Aorta (tissue), 5 donors: Measurements from ENCODE around the gene ARHGAP20. TPM values are rescaled to one million over a fixed set of nuclear protein-coding genes. Genes with fewer than 3 reads are reported as not detected.

Experiments
- ATAC-seq: fragments of 200-7000 bp; cut with Tn5 transposase; one replicate; pipeline ENCODE4 v1.9.1; 2022; ENCODE audit warnings: moderate library complexity; ENCODE audit not compliant: low FRiP score
- DNase-seq, 2 donors: peaks; one replicate each; pipeline ENCODE4 v3.0.0-alpha.2; 2020
- H3K27ac ChIP-seq, 2 donors: one replicate each; pipeline ENCODE4 v1.5.1; 2013; ENCODE audit warnings: low read length in 2 of 2, mild to moderate bottlenecking in 2 of 2, moderate library complexity in 2 of 2, control low read depth in 1 of 2, inconsistent platforms in 1 of 2, low read depth in 1 of 2
- H3K27me3 ChIP-seq, 2 donors: one replicate each; pipeline ENCODE4 v1.6.1; 2013; ENCODE audit warnings: control low read depth in 1 of 2, low read length in 1 of 2, mild to moderate bottlenecking in 1 of 2, moderate library complexity in 1 of 2; ENCODE audit not compliant: insufficient read depth in 2 of 2, control insufficient read depth in 1 of 2
- H3K36me3 ChIP-seq, 2 donors: one replicate each; pipeline ENCODE4 v1.6.1; 2013; ENCODE audit warnings: control low read depth in 1 of 2, low read length in 1 of 2, mild to moderate bottlenecking in 1 of 2; ENCODE audit not compliant: insufficient read depth in 2 of 2, control insufficient read depth in 1 of 2
- H3K4me1 ChIP-seq, 2 donors: one replicate each; pipeline ENCODE4 v1.6.1; 2013; ENCODE audit warnings: low read length in 2 of 2, control low read depth in 1 of 2, mild to moderate bottlenecking in 1 of 2, moderate library complexity in 1 of 2; ENCODE audit not compliant: insufficient read depth in 2 of 2, control insufficient read depth in 1 of 2
- H3K4me3 ChIP-seq, 2 donors: one replicate each; pipeline ENCODE4 v1.5.1; 2013; ENCODE audit warnings: low read length in 2 of 2, control low read depth in 1 of 2, mild to moderate bottlenecking in 1 of 2
- H3K9me3 ChIP-seq: one replicate; pipeline ENCODE4 v1.6.1; 2013; ENCODE audit warnings: mild to moderate bottlenecking, low read length; ENCODE audit not compliant: control insufficient read depth
- WGBS, 2 donors: extraction: QIAGEN DNeasy Blood & Tissue Kit; methylation state at CpG; one replicate each; pipeline ENCODE4 v1.1.7; 2013; 5-methylcytosine and 5-hydroxymethylcytosine counted together
- intact Hi-C, 2 donors: fragments of 100-400 bp; cut with DNase I; formaldehyde crosslinking; loops; one replicate each; pipeline versions ENCODE4 v1.14.2 to v1.15.0; 2022
- polyA plus RNA-seq, 2 donors: library from polyadenylated mRNA; stranded (reverse); fragments of 200-250 nt; gene quantifications; one replicate each; pipeline ENCODE4 v1.2.3, GENCODE V29; 2013
- total RNA-seq, 2 donors: library from RNA; stranded (reverse); fragmentation: NEBNext Ultra II Directional; extraction: Animal tissue kit (Norgen Biotek cat#: 25700); gene quantifications; one replicate each; pipeline ENCODE4 v1.2.1, GENCODE V29; 2021
- donor health status: healthy with polysubstance abuse.
- donor health status: Bipolar disorder and iron deficiency.
- donor health status: DM: no; HTN: no; CAD: no.
- donor health status: DM: no; HTN: no; CAD: no.
- donor health status: DM: yes; HTN: yes; CAD: no.

ARHGAP20 gene
- total and polyA plus RNA-seq, 4 donors = 0.63 to 5.1 (median 2.4) TPM

GRCh38 chr11:110538154-110538553, 174.1 kb downstream of the ARHGAP20 start:
- Histone ChIP-seq H3K9me3 (peaks cover 1% of the 10 kb centered on the region), H3K27me3 (no peaks in the 10 kb centered on the region), H3K4me1 (no peaks in the 10 kb centered on the region), H3K36me3 (no peaks in the 10 kb centered on the region), H3K27ac (no peak overlapping the region), H3K4me3 (no peak overlapping the region)
- intact Hi-C loops = no loop called here
- DNase-seq (no peak), ATAC-seq (no peak)

- no peak for DNase-seq
- Histone ChIP-seq H3K9me3 (peaks cover 4% of the 10 kb centered on the region), H3K27ac (no peak overlapping the region), H3K4me3 (no peak overlapping the region), H3K4me1 (no peaks in the 10 kb centered on the region), H3K36me3 (no peaks in the 10 kb centered on the region), H3K27me3 (no peaks in the 10 kb centered on the region)
- ATAC-seq = peak; percentile 33
- intact Hi-C loops = no loop called here
- 64 to 66% methylated on average over 6 of the region's 6 CpGs for WGBS, 2 donors
Measured at GRCh38 chr11:110530900-110531741, 181.1 kb downstream of the ARHGAP20 start.

- no peaks in the 10 kb centered on the region for H3K4me1 ChIP-seq
- H3K4me3 ChIP-seq = no peak overlapping the region
- H3K27me3 ChIP-seq = no peaks in the 10 kb centered on the region
- no peaks in the 10 kb centered on the region for H3K36me3 ChIP-seq
- H3K9me3 ChIP-seq = peaks cover 4% of the 10 kb centered on the region
- ATAC-seq (no peak), DNase-seq (no peak)
- intact Hi-C loops = no loop called here
- no peak overlapping the region for H3K27ac ChIP-seq
Measured at GRCh38 chr11:110529043-110529442, 183.2 kb downstream of the ARHGAP20 start.

GRCh38 chr11:110527146-110527545, 185.1 kb downstream of the ARHGAP20 start:
- no peaks in the 10 kb centered on the region for H3K27me3 ChIP-seq
- H3K36me3 ChIP-seq = no peaks in the 10 kb centered on the region
- 91 to 96% methylated on average over 1 of the region's 1 CpG for WGBS, 2 donors
- H3K4me3 ChIP-seq = no peak overlapping the region
- ATAC-seq (no peak), DNase-seq (no peak)
- intact Hi-C loops = no loop called here
- no peaks in the 10 kb centered on the region for H3K4me1 ChIP-seq
- H3K27ac ChIP-seq = no peak overlapping the region
- peaks cover 2% of the 10 kb centered on the region for H3K9me3 ChIP-seq
